Memory B cell (primary cell): ENCODE measurements around the gene PDCL3.
A peak's percentile ranks its signal among the peaks of the same experiment; 100 is the strongest.

Experiments used
- ATAC-seq: fragments of 150-1000 bp; cut with Tn5 transposase; 2 replicates; pipeline ENCODE4 v1.10.0; 2021; ENCODE audit warnings: low read depth, mild to moderate bottlenecking, moderate library complexity
- DNase-seq, 2 donors: peaks; one replicate each; pipeline ENCODE4 v3.0.0; 2022; ENCODE audit warnings: low spot score in 2 of 2
- H3K27ac Mint-ChIP-seq: one replicate; pipeline ENCODE4 v1.8.0; 2022; ENCODE audit warnings: mild to moderate bottlenecking, moderate library complexity, mixed read lengths
- H3K27me3 Mint-ChIP-seq: one replicate; pipeline ENCODE4 v1.8.0; 2022; ENCODE audit warnings: mixed read lengths
- H3K36me3 Mint-ChIP-seq: one replicate; pipeline ENCODE4 v1.8.0; 2022; ENCODE audit warnings: mild to moderate bottlenecking, mixed read lengths
- H3K4me1 Mint-ChIP-seq: one replicate; pipeline ENCODE4 v1.8.0; 2022; ENCODE audit warnings: mixed read lengths
- H3K4me3 Mint-ChIP-seq: one replicate; pipeline ENCODE4 v1.8.0; 2022; ENCODE audit warnings: mild to moderate bottlenecking, moderate library complexity, mixed read lengths
- H3K9me3 Mint-ChIP-seq: one replicate; pipeline ENCODE4 v1.8.0; 2022; ENCODE audit warnings: mixed read lengths

Gene PDCL3

GRCh38 chr2:100562613-100563406, at the start of gene PDCL3:
PDCL3 (plus strand) TSS chr2:100562993; CDS start chr2:100563068, 75 bp downstream.
- peaks cover 8% of the 10 kb centered on the region for H3K4me1 Mint-ChIP-seq
- ATAC-seq = peak; percentile 85
- H3K27ac Mint-ChIP-seq = peak within 1 kb of the TSS; percentile 89
- DNase-seq = peak; percentile 95
- no peaks in the 10 kb centered on the region for H3K27me3 Mint-ChIP-seq
- H3K4me3 Mint-ChIP-seq = peak within 1 kb of the TSS; percentile 84
- H3K9me3 Mint-ChIP-seq = no peaks in the 10 kb centered on the region
- H3K36me3 Mint-ChIP-seq = peaks cover 8% of the 10 kb centered on the region

- Mint-ChIP-seq H3K9me3 (no peaks in the 10 kb centered on the region), H3K4me3 (no peak overlapping the region), H3K36me3 (no peaks in the 10 kb centered on the region), H3K27ac (no peak overlapping the region), H3K4me1 (peaks cover 5% of the 10 kb centered on the region), H3K27me3 (peaks cover 2% of the 10 kb centered on the region)
- DNase-seq (no peak), ATAC-seq (peak; percentile 68)
Observed at GRCh38 chr2:100513650-100514049, 49.1 kb upstream of the PDCL3 start.

GRCh38 chr2:100517556-100517955, 45.2 kb upstream of the PDCL3 start:
- no peaks in the 10 kb centered on the region for H3K36me3 Mint-ChIP-seq
- H3K4me1 Mint-ChIP-seq = peaks cover 5% of the 10 kb centered on the region
- H3K27ac Mint-ChIP-seq = no peak overlapping the region
- H3K27me3 Mint-ChIP-seq = peaks cover 5% of the 10 kb centered on the region
- DNase-seq (no peak), ATAC-seq (no peak)
- H3K4me3 Mint-ChIP-seq = no peak overlapping the region
- no peaks in the 10 kb centered on the region for H3K9me3 Mint-ChIP-seq

GRCh38 chr2:100518801-100519200, 44.0 kb upstream of the PDCL3 start:
- Mint-ChIP-seq H3K9me3 (no peaks in the 10 kb centered on the region), H3K36me3 (no peaks in the 10 kb centered on the region), H3K27ac (no peak overlapping the region)

GRCh38 chr2:100520224-100520623, 42.6 kb upstream of the PDCL3 start:
- H3K9me3 Mint-ChIP-seq = no peaks in the 10 kb centered on the region
- no peak overlapping the region for H3K4me3 Mint-ChIP-seq
- H3K27me3 Mint-ChIP-seq = peaks cover 5% of the 10 kb centered on the region
- H3K36me3 Mint-ChIP-seq = no peaks in the 10 kb centered on the region
- DNase-seq (no peak), ATAC-seq (no peak)
- no peaks in the 10 kb centered on the region for H3K4me1 Mint-ChIP-seq
- H3K27ac Mint-ChIP-seq = no peak overlapping the region

More at GRCh38 chr2:100518801-100519200, 44.0 kb upstream of the PDCL3 start:
- DNase-seq (no peak), ATAC-seq (no peak)
- peaks cover 5% of the 10 kb centered on the region for H3K27me3 Mint-ChIP-seq
- H3K4me3 Mint-ChIP-seq = no peak overlapping the region
- H3K4me1 Mint-ChIP-seq = no peaks in the 10 kb centered on the region

GRCh38 chr2:100522430-100522829, 40.4 kb upstream of the PDCL3 start:
- no peak for ATAC-seq
- no peak overlapping the region for H3K4me3 Mint-ChIP-seq

GRCh38 chr2:100524331-100524730, 38.5 kb upstream of the PDCL3 start:
- H3K27ac Mint-ChIP-seq = no peak overlapping the region

More at GRCh38 chr2:100522430-100522829, 40.4 kb upstream of the PDCL3 start:
- Mint-ChIP-seq H3K27ac (no peak overlapping the region), H3K36me3 (no peaks in the 10 kb centered on the region), H3K27me3 (peaks cover 3% of the 10 kb centered on the region), H3K9me3 (no peaks in the 10 kb centered on the region), H3K4me1 (no peaks in the 10 kb centered on the region)
- DNase-seq = no peak

GRCh38 chr2:100526868-100527267, 35.9 kb upstream of the PDCL3 start:
- no peaks in the 10 kb centered on the region for H3K4me1 Mint-ChIP-seq
- H3K36me3 Mint-ChIP-seq = no peaks in the 10 kb centered on the region
- ATAC-seq = no peak
- peaks cover 6% of the 10 kb centered on the region for H3K27me3 Mint-ChIP-seq
- H3K9me3 Mint-ChIP-seq = no peaks in the 10 kb centered on the region
- no peak for DNase-seq
- H3K4me3 Mint-ChIP-seq = no peak overlapping the region
- H3K27ac Mint-ChIP-seq = no peak overlapping the region

More at GRCh38 chr2:100524331-100524730, 38.5 kb upstream of the PDCL3 start:
- Mint-ChIP-seq H3K27me3 (peaks cover 6% of the 10 kb centered on the region), H3K36me3 (no peaks in the 10 kb centered on the region), H3K4me1 (no peaks in the 10 kb centered on the region), H3K4me3 (no peak overlapping the region), H3K9me3 (no peaks in the 10 kb centered on the region)
- DNase-seq (no peak), ATAC-seq (no peak)

GRCh38 chr2:100527440-100528015, 35.3 kb upstream of the PDCL3 start:
- ATAC-seq (no peak), DNase-seq (no peak)
- Mint-ChIP-seq H3K9me3 (no peaks in the 10 kb centered on the region), H3K36me3 (no peaks in the 10 kb centered on the region), H3K4me3 (no peak overlapping the region), H3K27ac (no peak overlapping the region), H3K4me1 (no peaks in the 10 kb centered on the region), H3K27me3 (peaks cover 6% of the 10 kb centered on the region)

GRCh38 chr2:100529176-100529575, 33.6 kb upstream of the PDCL3 start:
- Mint-ChIP-seq H3K27me3 (peaks cover 13% of the 10 kb centered on the region), H3K9me3 (no peaks in the 10 kb centered on the region), H3K4me3 (no peak overlapping the region), H3K36me3 (no peaks in the 10 kb centered on the region), H3K27ac (no peak overlapping the region), H3K4me1 (no peaks in the 10 kb centered on the region)
- DNase-seq (no peak), ATAC-seq (no peak)

GRCh38 chr2:100529900-100530299, 32.9 kb upstream of the PDCL3 start:
- ATAC-seq (no peak), DNase-seq (no peak)
- Mint-ChIP-seq H3K36me3 (no peaks in the 10 kb centered on the region), H3K9me3 (no peaks in the 10 kb centered on the region), H3K4me1 (no peaks in the 10 kb centered on the region), H3K27ac (no peak overlapping the region), H3K27me3 (peaks cover 13% of the 10 kb centered on the region), H3K4me3 (no peak overlapping the region)

GRCh38 chr2:100535855-100536254, 26.9 kb upstream of the PDCL3 start:
- no peaks in the 10 kb centered on the region for H3K36me3 Mint-ChIP-seq
- peaks cover 12% of the 10 kb centered on the region for H3K27me3 Mint-ChIP-seq
- no peak overlapping the region for H3K4me3 Mint-ChIP-seq
- DNase-seq = no peak
- no peak for ATAC-seq
- no peaks in the 10 kb centered on the region for H3K9me3 Mint-ChIP-seq
- no peaks in the 10 kb centered on the region for H3K4me1 Mint-ChIP-seq
- H3K27ac Mint-ChIP-seq = no peak overlapping the region

GRCh38 chr2:100537918-100538317, 24.9 kb upstream of the PDCL3 start:
- peaks cover 12% of the 10 kb centered on the region for H3K27me3 Mint-ChIP-seq
- H3K4me1 Mint-ChIP-seq = no peaks in the 10 kb centered on the region
- H3K9me3 Mint-ChIP-seq = no peaks in the 10 kb centered on the region
- DNase-seq (no peak), ATAC-seq (no peak)
- H3K27ac Mint-ChIP-seq = no peak overlapping the region
- H3K36me3 Mint-ChIP-seq = no peaks in the 10 kb centered on the region
- H3K4me3 Mint-ChIP-seq = no peak overlapping the region

- Mint-ChIP-seq H3K4me3 (no peak overlapping the region), H3K9me3 (no peaks in the 10 kb centered on the region), H3K36me3 (no peaks in the 10 kb centered on the region), H3K27me3 (peaks cover 6% of the 10 kb centered on the region), H3K4me1 (no peaks in the 10 kb centered on the region), H3K27ac (no peak overlapping the region)
- no peak for ATAC-seq
- no peak for DNase-seq
Observed at GRCh38 chr2:100539221-100539620, 23.6 kb upstream of the PDCL3 start.
